ENCODE measurements around the gene CYSTM1. TPM values are rescaled to one million over a fixed set of nuclear protein-coding genes. Genes with fewer than 3 reads are reported as not detected.

The CYSTM1 gene
- total and polyA plus RNA-seq, 2 of the 8 experiments (the other 6 are each of a cell fraction or from before 2014, with no cell fraction given), result 25.0 to 47.8 TPM

- H2AFZ ChIP-seq (ENCODE audit: low read length), result no peak overlapping the region
- no peak overlapping the region for H3K56ac ChIP-seq (replicated peaks; ENCODE audit: insufficient read length, low read depth, low read length)
- H3K27me3 ChIP-seq (replicated peaks in 1 of 4; ENCODE audit: control insufficient read depth in 3 of 4, extremely low read depth in 1 of 4, insufficient read depth in 3 of 4, low read length in 3 of 4), result no peaks in the 10 kb centered on the region
- H3K79me1 ChIP-seq (ENCODE audit: low read depth, low read length), result peaks cover 2% of the 10 kb centered on the region; the same call in 1 of the 2 replicates
- H2BK5ac ChIP-seq (ENCODE audit: low read depth, low read length), result no peak overlapping the region
- POLR2A ChIA-PET (ENCODE audit: partially characterized antibody), result no interaction called here
- no peaks in the 10 kb centered on the region for H3K36me3 ChIP-seq (ENCODE audit: control insufficient read depth in 2 of 4, insufficient read depth in 4 of 4, low read length in 3 of 4)
- no peak overlapping the region for H3K4ac ChIP-seq (replicated peaks; ENCODE audit: insufficient read length, low read depth, low read length)
- no peak overlapping the region for H3K18ac ChIP-seq (ENCODE audit: extremely low read depth, low read length)
- H3K23ac ChIP-seq (ENCODE audit: insufficient read length), result no peak overlapping the region
- no peak overlapping the region for H2BK12ac ChIP-seq (ENCODE audit: low read depth, low read length)
- no peak for DNase-seq (ENCODE audit: low read depth in 1 of 2, low spot score in 2 of 2)
- no peaks in the 10 kb centered on the region for H3K23me2 ChIP-seq (ENCODE audit: low read depth, low read length)
- no peaks in the 10 kb centered on the region; a peak in 1 of 4 replicates for H3K9me3 ChIP-seq (ENCODE audit: insufficient read depth in 2 of 2, low read depth in 1 of 2, low read length in 1 of 2)
- no peak overlapping the region for H2BK20ac ChIP-seq (ENCODE audit: low read length)
- no peak overlapping the region for H3K27ac ChIP-seq (ENCODE audit: low read depth, low read length)
- peaks cover 0 to 2% of the 10 kb centered on the region in 2 experiments for H4K20me1 ChIP-seq (replicated peaks in 1 of 2; ENCODE audit: control insufficient read depth in 1 of 2, insufficient read depth in 2 of 2, low read length in 2 of 2)
- peaks cover 0 to 18% of the 10 kb centered on the region in 2 experiments; a peak in 1 of 4 replicates for H3K79me2 ChIP-seq (ENCODE audit: control insufficient read depth in 1 of 2, insufficient read depth in 2 of 2, low read length in 2 of 2)
- 59% methylated on average over 3 of the region's 3 CpGs; no CpG with 5 or more reads in 1 of the 2 experiments for WGBS, 2 experiments (ENCODE audit: extremely low coverage in 1 of 2, insufficient coverage in 1 of 2, insufficient read length in 1 of 2, insufficient replicate concordance in 2 of 2, low coverage in 1 of 2, low lambda C conversion rate in 2 of 2, missing lambda C conversion rate in 1 of 2)
- no peak overlapping the region for H4K8ac ChIP-seq (ENCODE audit: extremely low read depth, insufficient read depth, low read length)
- H3K4me2 ChIP-seq (ENCODE audit: insufficient read depth in 1 of 2, low read depth in 2 of 2, low read length in 2 of 2), result no peak overlapping the region
- H4K5ac ChIP-seq (ENCODE audit: insufficient read length, low read depth, low read length), result no peak overlapping the region
- CTCF ChIA-PET (ENCODE audit: partially characterized antibody), result interaction anchor here (1.3 to 25.9 kb wide), 6 partner anchors 9 to 96 kb away, joined by 3 to 676 read pairs (median 8); partner anchors contain the start of gene HBEGF
- FAIRE-seq, result no peak
- no peak overlapping the region for H4K91ac ChIP-seq (replicated peaks; ENCODE audit: insufficient read length, low read length)
- peaks cover 0 to 2% (median 0%) of the 10 kb centered on the region in 4 experiments; a peak in 4 of 7 replicates for H3K4me1 ChIP-seq (replicated peaks in 1 of 4; ENCODE audit: control insufficient read depth in 3 of 4, insufficient read depth in 4 of 4, low read length in 3 of 4)
- H3K14ac ChIP-seq (ENCODE audit: insufficient read length), result no peak overlapping the region
- no peak overlapping the region for H3K9ac ChIP-seq (replicated peaks in 1 of 4; ENCODE audit: extremely low read depth in 1 of 4, low read depth in 3 of 4, low read length in 3 of 4)
- no peak overlapping the region for H2BK15ac ChIP-seq (ENCODE audit: low read length)
- H3K4me3 ChIP-seq (ENCODE audit: extremely low read depth in 1 of 4, insufficient read depth in 2 of 4, low read depth in 3 of 4, low read length in 4 of 4), result no peak overlapping the region
- no peak overlapping the region for H2AK5ac ChIP-seq (ENCODE audit: low read depth, low read length)
- no peak overlapping the region for H2BK120ac ChIP-seq (replicated peaks; ENCODE audit: low read depth, low read length)
- TF ChIP-seq CREB1 (IDR thresholded peaks at IDR 0.05) (no peak), TAF7 (optimal IDR thresholded peaks at IDR 0.05; ENCODE audit: borderline replicate concordance, low read depth, low read length) (no peak), EGR1 (IDR thresholded peaks at IDR 0.05; ENCODE audit: borderline replicate concordance, low read depth, low read length) (no peak), TEAD4 (IDR thresholded peaks at IDR 0.05; ENCODE audit: low read depth, low read length) (no peak), CHD1 (IDR thresholded peaks at IDR 0.05; ENCODE audit: low read depth, low read length) (no peak), HDAC6 (IDR thresholded peaks at IDR 0.05; ENCODE audit: low read depth, low read length) (no peak), FOSL1 (IDR thresholded peaks at IDR 0.05; ENCODE audit: insufficient read depth, low read depth, low read length) (no peak), CBX5 (IDR thresholded peaks at IDR 0.05; ENCODE audit: low read depth, low read length) (no peak), CEBPB (IDR thresholded peaks at IDR 0.05; ENCODE audit: low read depth, low read length) (no peak), EP300 (IDR thresholded peaks at IDR 0.05; ENCODE audit: borderline replicate concordance in 1 of 2, low read depth in 2 of 2, low read length in 2 of 2) (no peak), EZH2 (IDR thresholded peaks at IDR 0.05; ENCODE audit: low read depth, low read length, severe bottlenecking) (no peak), RNF2 (IDR thresholded peaks at IDR 0.05; ENCODE audit: borderline replicate concordance, low read depth, low read length, missing control alignments, poor library complexity, severe bottlenecking) (no peak), RBBP5 (IDR thresholded peaks at IDR 0.05; ENCODE audit: borderline replicate concordance, low read depth, low read length) (no peak), NRF1 (IDR thresholded peaks at IDR 0.05; ENCODE audit: low read depth, low read length) (no peak)
Observed at GRCh38 chr5:140262221-140262620, 87.2 kb downstream of the CYSTM1 start.

Data from H1 (cell line).